ENCODE data around the gene EQTN.

- TF ChIP-seq CTCF (conservative IDR thresholded peaks at IDR 0.05 in 1 of 2, IDR thresholded peaks at IDR 0.05 in 1 of 2; ENCODE audit: extremely low read depth in 1 of 2, insufficient read depth in 1 of 2, low read depth in 1 of 2, low read length in 2 of 2) (no peak), EZH2 (IDR thresholded peaks at IDR 0.05; ENCODE audit: borderline replicate concordance, low read length) (no peak)
These were observed 41.6 kb upstream of the EQTN start for GRCh38 chr9:27338527-27338903.
